HPDE6-E6E7 (cell line): Measurements from ENCODE around the gene UBN1.

Source experiments
- DNase-seq: peaks from one replicate; pipeline ENCODE4 v3.0.0; 2011; ENCODE audit warnings: missing footprints; ENCODE audit errors: extremely low spot score

The UBN1 gene

GRCh38 chr16:4860727-4861342, 13.6 kb downstream of the UBN1 start:
- no peak for DNase-seq

- DNase-seq, result no peak
Measured at GRCh38 chr16:4862639-4863038, 15.4 kb downstream of the UBN1 start.

- no peak for DNase-seq
Measured at GRCh38 chr16:4864728-4865127, 17.4 kb downstream of the UBN1 start.

GRCh38 chr16:4865231-4865860, 18.1 kb downstream of the UBN1 start:
- DNase-seq, result no peak

- no peak for DNase-seq
Measured at GRCh38 chr16:4866586-4866985, 19.3 kb downstream of the UBN1 start.

GRCh38 chr16:4868026-4868425, 20.7 kb downstream of the UBN1 start:
- no peak for DNase-seq

GRCh38 chr16:4868535-4868934, 21.3 kb downstream of the UBN1 start:
- DNase-seq, result no peak

- peak; percentile 13 for DNase-seq
Measured at GRCh38 chr16:4869147-4869805, 22.0 kb downstream of the UBN1 start.

DNA sequence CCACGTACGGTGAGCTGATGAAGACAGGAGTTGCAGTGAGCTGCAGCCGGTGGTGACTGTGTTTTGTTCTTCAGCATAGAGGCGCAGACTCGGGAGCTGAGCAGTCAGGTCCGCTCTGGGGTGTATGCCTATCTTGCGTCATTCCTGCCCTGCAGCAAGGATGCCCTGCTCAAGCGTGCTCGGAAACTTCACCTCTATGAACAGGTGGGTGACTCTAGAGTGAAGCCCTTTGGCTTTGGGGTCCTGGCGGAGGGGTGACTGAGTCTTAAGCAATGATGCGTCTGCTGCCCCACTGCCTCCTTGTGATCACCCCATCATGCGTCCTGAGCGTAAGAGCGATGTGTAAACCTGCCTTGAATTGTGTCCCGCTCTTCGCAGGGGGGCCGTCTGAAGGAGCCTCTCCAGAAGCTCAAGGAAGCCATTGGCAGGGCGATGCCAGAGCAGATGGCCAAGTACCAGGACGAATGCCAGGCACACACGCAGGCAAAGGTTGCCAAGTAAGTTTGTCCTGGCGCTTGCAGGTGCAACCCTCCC, 22.9 kb downstream of the UBN1 start:
- DNase-seq, result no peak

- no peak for DNase-seq
Measured at GRCh38 chr16:4871071-4871470, 23.8 kb downstream of the UBN1 start.

GRCh38 chr16:4873091-4873490, 25.8 kb downstream of the UBN1 start:
- DNase-seq, result no peak

- DNase-seq, result no peak
Measured at GRCh38 chr16:4874666-4875065, 27.4 kb downstream of the UBN1 start.

DNA sequence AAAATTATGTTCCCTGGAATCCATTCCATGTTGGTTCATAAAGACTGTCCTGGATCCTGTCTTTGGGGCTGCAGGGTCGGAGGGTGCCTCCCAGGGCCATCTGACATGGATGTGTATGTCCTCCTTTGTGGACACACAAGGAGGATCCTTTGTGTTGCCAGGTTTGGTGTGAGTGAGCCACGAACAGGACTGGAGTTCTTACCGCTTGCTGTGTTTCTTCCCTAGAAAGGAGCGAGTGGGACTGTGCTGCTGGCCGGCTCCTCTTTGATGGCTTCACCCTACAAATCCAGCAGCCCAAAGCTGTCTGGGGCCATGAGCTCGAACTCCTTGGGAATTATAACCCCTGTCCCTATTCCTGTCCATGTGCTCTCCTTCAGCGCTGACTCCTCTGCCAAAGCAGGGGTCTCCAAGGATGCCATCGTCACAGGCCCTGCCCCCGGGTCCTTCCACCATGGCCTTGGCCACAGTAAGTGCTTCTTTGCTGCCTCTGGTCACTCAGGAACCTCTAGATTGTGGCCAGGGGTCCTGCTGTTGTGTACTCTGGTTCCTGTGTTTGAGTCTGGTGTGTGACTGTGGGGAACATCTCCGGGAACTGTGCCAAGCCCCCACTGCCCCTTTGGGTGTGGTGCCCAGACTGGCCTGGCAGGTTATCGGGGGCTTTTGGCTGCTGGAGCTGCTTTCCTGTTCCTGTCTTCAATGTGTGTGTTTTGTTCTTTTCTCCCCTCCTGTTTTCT, 29.5 kb downstream of the UBN1 start:
- no peak for DNase-seq

DNA sequence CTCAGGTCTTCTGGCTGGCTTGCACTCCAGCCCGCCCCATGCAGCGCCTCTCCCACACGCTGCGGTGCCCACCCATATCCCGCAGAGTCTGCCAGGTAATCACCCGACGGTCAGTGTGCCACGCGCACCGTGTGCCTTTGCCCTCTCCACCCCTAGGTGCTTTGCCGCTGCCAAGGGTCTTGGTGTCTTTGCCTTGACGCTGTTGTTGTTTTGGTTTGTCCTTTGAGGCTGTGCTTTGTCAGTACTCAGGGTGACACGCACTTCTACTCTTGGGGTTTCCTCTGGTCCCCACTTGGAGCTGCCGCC, 30.1 kb downstream of the UBN1 start:
- DNase-seq, result no peak

DNA sequence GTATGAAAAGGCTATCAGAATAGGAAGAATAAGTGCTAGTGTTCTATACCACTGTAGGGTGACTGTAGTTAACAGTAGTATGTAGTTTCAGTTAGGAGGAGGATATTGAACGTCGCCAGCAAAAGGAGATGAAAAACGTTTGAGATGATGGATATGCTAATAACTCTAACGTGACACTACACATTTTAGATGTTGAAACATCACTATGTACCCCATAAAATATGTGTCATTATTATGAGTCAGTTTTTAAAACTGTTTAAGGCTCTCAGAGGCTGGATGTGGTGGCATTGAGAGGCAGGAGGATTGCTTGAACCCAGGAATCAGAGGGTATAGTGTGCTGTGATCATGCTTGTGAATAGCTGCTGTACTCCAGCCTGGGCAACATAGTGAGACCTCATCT, 31.8 kb downstream of the UBN1 start:
- DNase-seq, result no peak

GRCh38 chr16:4880006-4880580, 32.8 kb downstream of the UBN1 start:
- DNase-seq, result no peak

GRCh38 chr16:4882000-4882632, 34.8 kb downstream of the UBN1 start:
- DNase-seq, result no peak

- DNase-seq, result peak; percentile 87
Measured at GRCh38 chr16:4882633-4883285, 35.5 kb downstream of the UBN1 start.

- DNase-seq, result no peak
Measured at GRCh38 chr16:4883501-4883900, 36.2 kb downstream of the UBN1 start.

DNA sequence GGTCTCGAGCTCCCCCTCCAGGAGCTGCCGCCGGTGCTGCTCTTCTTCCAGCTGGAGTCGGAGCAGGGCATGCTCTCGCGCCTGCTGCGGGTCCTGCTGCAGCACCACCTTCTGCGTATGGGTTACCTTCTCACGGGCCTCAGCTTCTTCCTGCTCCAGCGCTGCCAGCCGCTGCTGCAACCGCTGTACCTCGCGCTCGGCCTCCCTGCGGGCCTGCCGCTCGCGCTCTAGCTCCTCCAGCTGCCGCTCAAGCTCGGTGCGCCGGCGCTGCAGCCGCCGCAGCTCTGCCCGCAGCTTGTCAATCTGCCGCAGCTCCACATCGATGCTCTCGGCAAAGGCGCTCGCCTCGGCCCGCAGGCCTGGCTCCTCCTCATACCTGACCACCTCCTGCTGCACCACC, 36.9 kb downstream of the UBN1 start:
- no peak for DNase-seq
